Adipose tissue (tissue), 3 donors: ENCODE measurements around the gene XIRP2. TPM values are rescaled to one million over a fixed set of nuclear protein-coding genes. Genes with fewer than 3 reads are reported as not detected.

ENCODE experiments used
- H3K27ac ChIP-seq: one replicate; pipeline ENCODE4 v1.5.1; 2013; ENCODE audit warnings: low read depth, low read length
- whole genome bisulfite sequencing, 3 donors: extraction: QIAGEN DNeasy Blood & Tissue Kit; methylation state at CpG; one replicate each; pipeline ENCODE4 v1.1.7; 2013; 5-methylcytosine and 5-hydroxymethylcytosine counted together
- polyA plus RNA-seq, 3 donors: library from polyadenylated mRNA; stranded (reverse); fragments of 200-250 nt; gene quantifications; one replicate each; pipeline ENCODE4 v1.2.3, GENCODE V29; 2013
- donor health status: healthy with polysubstance abuse.
- donor health status: Bipolar disorder and iron deficiency.
- donor health status: healthy.

XIRP2 gene
- polyA plus RNA-seq, 3 donors: 0.16 to 0.45 (median 0.38) TPM

DNA sequence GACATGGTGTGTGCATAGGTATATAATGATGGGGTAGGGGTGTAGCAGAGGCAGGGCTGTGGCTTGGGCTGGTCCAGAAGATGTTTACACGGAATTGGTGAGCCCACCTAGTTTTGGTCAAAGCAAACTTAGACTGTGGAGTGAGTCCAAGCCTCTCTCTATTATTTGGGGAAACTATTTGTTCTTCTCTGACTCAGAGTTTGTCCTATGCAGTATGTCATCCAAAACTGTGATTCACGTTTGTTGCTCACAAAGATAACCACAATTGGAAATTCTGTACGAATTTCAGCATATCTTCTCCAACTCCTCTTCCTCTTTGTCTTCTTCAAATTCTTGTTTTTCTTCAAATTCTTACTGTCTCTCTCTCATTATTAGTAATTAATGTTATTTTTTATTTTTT lies 292.9 kb downstream of the XIRP2 start:
- no peak overlapping the region for H3K27ac ChIP-seq
- 61 to 74% (median 72%) methylated on average over 3 of the region's 3 CpGs for WGBS, 3 donors

DNA sequence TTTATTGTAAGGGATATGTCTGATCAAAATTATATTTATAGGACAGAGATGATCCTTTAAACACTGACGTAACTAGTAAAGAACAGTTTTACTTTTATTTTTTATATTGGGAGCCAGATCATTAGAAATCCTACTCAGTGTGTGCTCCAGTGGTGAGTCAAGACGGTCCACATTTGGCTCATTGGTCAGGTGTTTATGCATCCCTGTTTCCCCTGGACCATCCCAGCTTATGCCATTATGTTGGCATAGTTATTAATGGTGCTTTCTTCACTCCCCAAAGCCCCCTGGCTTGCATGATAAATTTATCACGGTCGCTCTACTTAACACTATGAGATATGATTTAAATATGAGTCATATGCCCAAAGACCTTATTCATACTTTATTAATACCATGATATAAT lies 293.4 kb downstream of the XIRP2 start:
- H3K27ac ChIP-seq: no peak overlapping the region
- WGBS, 3 donors: 91 to 97% (median 95%) methylated on average over 4 of the region's 4 CpGs

DNA sequence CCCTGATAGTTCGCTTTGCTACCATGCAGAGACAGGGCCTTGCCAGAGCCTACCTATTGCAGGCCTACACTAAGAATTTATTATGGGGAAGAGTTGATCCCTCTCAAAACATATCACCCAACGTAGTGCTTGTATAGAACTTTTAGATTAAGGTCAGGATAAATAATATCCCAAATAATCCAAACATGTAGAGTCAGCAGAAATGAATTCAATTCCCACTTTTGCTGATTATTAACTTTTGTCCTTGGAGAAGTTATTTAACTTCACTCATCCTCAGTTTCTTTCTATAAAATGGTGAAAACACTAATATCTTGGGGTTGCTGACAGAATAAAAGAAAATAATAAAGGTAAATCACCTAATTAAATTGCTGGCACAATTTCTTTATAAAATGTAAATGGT lies 294.1 kb downstream of the XIRP2 start:
- no peak overlapping the region for H3K27ac ChIP-seq
- WGBS, 3 donors: 89 to 92% (median 89%) methylated on average over 2 of the region's 2 CpGs

DNA sequence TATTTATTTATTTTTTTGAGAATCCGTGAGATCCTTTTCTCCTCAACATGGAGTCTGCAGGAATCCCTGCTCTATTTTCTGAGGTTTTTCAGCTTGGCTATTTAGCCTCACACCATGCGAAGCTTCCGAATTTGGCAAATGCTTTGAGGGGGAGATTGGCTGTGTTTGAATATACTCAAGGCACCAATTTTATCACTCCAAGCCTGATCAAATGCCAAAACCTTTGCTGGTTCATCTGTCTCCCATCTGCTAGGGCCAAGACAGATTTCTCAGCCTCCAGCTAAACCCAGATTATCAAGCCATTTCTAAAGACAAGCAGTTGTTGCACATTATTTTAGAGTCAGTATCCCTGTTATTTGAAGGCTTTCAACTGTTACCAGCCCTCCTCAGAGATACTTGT lies 295.7 kb downstream of the XIRP2 start:
- no peak overlapping the region for H3K27ac ChIP-seq
- WGBS, 3 donors: 80 to 91% (median 85%) methylated on average over 3 of the region's 3 CpGs

DNA sequence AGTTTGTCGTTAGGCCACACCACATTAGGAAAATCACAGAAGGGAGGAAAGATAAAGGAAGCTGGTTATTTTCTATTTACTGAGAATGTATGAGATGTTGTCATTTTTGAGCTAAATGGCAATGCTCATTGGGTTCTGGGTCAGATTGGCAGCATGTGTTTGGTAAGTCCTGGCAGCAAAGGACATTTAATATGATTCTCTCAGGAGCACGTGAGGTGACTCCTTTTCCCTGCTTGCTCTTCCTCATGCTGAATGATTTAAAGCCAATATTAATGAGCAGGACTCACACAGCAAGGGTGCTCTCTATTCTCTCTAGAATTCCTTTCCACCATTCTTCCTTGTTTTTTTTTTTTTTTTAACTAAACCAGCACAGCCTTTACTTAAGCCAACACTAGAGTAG lies 298.2 kb downstream of the XIRP2 start:
- H3K27ac ChIP-seq: no peak overlapping the region
- 70 to 80% (median 72%) methylated on average over 2 of the region's 2 CpGs for WGBS, 3 donors

DNA sequence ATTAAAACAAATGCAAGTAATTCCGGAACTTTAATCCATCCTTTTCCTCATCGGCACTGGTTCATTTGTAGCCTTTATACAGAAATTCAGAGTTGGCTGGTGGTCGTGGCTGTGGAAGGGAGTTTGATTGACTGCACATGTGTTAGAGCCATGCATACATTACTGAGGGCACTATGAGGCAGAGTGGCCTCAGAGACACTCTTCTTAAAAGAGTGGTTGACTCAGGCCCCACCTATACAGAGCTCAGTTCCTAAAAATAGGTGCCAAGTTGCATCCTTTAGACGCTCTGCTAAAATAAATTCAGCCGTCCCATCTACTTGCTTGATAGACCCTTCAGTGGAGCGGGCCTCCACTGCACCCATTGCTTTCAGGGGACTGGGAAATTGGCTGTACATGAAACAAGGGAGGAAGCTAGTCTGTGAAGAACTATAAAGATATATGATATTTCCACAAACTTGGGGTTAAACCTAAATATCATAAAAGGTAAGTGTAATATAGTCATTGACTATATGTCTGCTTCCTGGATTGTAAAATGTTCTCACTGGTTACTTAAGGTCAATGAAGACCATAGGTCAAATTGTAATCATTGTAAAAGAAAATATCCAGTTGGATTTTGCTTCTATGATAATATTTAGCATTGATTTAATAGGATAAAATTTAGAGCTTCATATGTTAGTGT lies 298.9 kb downstream of the XIRP2 start:
- 88 to 94% (median 92%) methylated on average over 6 of the region's 6 CpGs for WGBS, 3 donors
- no peak overlapping the region for H3K27ac ChIP-seq

DNA sequence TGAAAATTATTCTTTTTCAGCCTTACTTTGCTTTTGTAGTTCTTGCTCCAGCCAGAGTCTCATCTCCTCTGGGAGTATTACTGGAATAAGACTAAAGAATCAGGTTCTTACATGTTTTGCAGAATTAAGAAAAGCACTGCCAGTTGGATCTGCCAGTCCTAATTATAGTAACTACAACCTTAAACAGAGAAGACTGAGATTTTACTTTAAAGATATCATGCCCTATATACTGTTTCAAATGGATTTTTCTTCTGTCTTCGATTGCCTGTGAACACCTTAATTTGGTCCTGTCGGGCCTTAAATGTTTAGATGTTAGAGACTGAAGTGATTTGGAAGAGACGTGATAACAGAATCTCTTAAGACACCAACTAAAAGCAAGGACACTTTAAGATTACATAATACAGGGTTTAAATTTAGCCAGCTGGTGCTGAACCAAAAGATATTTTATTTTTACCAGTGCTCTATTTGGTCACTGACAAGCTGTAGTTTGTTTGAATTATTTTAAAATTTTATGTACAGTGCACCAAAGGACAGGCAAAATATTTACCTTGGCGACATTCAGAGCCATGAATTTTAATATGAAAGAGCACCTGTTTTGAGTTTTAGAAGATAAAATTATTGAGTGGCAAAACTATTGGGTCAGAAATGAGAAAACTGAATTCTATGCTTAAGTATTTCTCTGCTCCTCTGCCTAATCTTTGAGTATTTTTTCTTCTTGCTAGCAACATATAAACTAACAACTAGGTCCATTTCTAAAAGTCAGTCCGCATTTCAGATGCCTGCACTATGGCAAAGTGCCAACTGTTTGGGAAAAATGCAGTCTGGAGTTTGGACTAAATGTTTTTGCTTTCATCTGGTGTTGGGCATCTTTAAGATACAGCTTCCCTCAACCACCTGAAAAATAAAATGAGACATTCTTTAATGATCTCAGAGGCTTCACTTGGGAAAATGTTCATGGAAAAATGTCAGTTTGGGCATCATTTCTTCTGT lies 300.0 kb downstream of the XIRP2 start:
- no peak overlapping the region for H3K27ac ChIP-seq
- WGBS, 3 donors: 21 to 55% (median 53%) methylated on average over 5 of the region's 5 CpGs

DNA sequence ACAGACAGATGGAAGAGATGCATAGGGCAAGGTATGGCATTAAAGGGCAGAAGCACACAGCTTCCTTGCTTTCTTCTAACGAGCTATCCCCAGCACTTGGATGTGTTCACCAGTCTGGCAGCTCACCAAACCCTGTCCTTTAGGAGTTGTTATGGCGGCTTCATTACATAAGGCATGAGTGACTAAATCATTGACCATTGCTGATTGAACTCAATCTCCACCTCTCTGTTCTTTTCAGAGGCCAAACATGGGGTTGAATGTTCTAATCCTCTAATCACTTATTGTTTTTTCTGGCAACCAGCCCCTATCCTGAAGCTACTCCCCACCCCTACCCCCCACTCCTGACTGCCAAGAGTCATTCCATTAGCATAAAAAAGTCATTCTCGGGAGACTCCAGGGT lies 301.8 kb downstream of the XIRP2 start:
- WGBS, 3 donors: 34 to 48% (median 44%) methylated on average over 3 of the region's 3 CpGs
- no peak overlapping the region for H3K27ac ChIP-seq

DNA sequence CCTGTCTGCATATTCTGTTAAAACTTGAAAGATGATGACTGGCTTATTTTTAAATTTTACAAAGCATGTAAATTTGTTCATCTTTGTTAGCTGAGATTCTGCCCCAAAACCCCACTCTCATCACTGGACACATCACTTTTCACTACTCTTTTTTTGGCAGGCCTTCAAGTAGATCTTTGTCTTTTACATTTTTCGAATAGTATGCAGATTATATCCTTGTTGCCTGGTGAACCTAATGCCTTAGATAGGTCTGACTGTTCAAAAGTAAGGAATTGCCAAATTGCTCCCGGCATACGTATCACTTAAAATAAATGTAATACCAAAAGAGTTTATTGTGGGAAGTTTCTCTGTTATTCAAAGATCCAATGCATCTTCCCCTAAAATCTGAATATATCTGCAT lies 303.3 kb downstream of the XIRP2 start:
- no peak overlapping the region for H3K27ac ChIP-seq
- WGBS, 3 donors: 89 to 96% (median 92%) methylated on average over 3 of the region's 3 CpGs

DNA sequence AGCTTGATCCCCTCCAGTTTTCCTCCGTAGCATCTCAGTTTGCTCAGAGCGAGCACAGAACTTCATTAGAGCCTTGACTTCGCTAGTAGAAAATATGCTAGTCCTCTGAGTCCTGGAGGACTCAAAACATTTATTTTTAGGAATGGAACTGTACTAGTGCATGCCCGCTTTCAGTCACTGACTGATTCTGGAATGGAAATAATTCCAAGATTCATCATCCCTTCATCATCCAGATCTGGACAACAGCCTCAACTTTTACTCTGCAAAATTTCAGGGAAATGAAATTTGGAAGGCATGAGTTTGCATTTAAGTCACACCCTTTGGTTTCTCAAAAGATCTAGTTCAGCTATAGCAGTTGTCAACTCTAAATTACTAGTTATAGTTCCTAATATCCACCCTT lies 304.6 kb downstream of the XIRP2 start:
- no peak overlapping the region for H3K27ac ChIP-seq
- 71 to 93% (median 76%) methylated on average over 4 of the region's 4 CpGs for WGBS, 3 donors

DNA sequence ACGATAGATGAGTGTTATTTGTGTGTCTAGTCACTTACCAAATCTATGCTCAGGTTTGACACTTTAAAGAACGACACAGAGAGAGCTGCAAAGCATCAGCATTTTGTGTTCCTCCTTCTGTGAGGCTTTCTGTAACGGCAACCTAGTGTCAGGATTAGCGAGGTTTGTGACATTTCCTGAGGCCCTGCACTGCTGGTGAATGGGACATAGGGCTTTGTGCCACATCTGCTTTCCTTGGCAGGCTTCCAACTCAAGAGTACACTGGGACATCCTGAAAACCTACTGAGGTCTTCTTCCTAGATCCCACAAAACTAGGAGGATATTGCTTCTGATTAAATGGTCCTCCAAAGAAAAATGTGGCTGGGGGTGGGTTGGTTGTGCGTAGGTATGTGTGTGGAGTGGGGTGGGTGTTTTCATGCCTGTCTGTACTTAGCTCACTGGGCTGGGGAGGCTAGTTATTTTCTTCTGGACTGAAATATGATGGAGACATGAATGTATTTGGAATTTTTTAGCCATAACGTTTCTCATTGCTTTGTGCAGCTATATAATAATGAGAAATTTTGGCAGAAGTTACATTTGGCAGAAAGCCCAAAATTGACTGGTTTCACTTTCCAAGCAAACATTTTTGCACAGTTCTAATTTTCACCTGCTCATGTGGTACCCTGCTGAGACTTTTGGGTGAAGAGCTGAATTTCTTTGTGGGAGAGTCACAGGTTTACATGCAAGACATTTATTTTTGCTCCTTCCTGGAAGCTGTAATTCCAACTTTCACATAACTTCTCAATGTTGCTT lies 308.4 kb downstream of the XIRP2 start:
- 16 to 27% (median 22%) methylated on average over 6 of the region's 6 CpGs for WGBS, 3 donors
- no peak overlapping the region for H3K27ac ChIP-seq

DNA sequence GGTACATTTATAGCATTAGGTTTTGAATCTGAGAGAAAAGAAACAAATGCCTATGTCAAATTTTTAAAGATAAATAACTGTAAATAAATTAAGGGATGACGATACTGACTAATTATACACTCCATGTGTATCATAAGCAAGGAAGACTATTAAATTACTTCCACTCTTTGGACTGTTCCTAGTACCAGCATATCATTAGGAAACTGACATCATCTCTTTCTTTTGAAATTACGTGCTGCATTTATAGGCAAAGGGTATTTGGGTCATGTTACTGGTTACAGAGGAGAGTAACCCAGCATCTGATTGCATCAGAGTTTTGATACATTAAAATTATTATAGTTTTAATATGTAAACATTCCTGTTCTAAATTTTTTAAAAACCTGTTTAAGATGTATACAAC lies 309.7 kb downstream of the XIRP2 start:
- H3K27ac ChIP-seq: no peak overlapping the region
- WGBS, 3 donors: 52 to 74% (median 60%) methylated on average over 2 of the region's 2 CpGs

DNA sequence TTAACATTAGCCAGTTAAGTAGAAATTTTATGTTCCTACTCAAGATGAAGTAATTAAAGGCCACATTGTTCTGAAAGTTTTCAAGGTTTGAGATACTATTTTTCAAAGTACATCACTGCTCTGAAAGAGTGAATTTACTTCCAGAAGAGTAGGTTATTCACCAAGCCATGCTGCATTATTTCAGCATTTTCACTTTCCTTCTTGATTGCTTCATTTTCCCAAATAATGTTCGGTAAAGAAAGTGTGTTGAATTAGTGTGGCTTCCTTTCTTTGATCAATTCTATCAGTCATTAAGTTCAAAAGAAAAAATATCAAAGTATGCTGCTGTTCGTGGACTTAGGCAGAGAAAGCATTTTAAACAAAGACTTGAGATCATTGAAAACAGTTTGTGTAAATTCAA lies 310.3 kb downstream of the XIRP2 start:
- H3K27ac ChIP-seq: no peak overlapping the region
- WGBS, 3 donors: 23 to 55% (median 53%) methylated on average over 2 of the region's 2 CpGs

DNA sequence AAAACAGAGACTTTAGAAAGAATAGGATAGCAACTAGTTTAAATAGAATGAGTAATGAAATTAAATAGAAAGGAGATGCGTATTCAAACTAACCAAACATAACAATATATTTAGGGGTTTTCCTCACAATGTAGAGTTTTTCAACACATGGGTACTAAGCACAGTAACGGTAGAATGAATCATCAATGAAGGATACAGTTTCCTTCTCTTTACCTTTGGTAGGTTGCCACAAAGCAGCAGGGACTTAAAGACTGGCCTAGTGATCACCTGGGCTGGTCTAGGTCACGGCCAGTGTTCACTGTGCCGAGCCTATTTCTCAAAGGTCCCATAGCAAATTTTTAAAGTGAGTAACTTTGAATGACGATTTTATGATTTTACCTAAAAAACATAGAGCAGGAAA lies 311.7 kb downstream of the XIRP2 start:
- no peak overlapping the region for H3K27ac ChIP-seq
- WGBS, 3 donors: 87 to 96% (median 88%) methylated on average over 5 of the region's 5 CpGs

DNA sequence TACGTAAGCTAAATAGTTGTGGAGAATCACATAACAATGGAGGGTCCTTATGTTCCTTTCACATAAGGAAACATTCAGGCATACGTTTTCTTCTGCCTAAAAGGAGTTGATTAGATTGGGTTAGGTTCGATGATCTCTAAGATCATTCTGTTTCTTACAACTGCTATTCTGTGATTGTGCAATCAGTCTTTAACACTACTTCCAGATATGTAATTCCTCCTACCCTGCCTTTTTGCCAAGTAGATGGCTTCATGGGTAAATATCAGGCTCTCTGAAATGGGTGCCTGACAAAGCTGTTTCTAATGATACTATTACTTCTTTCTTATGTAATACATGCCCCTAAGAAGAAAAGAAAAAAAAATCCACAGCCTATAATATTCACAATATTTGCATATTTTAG lies 321.5 kb downstream of the XIRP2 start:
- no peak overlapping the region for H3K27ac ChIP-seq
- 44 to 49% (median 44%) methylated on average over 3 of the region's 3 CpGs for WGBS, 3 donors

DNA sequence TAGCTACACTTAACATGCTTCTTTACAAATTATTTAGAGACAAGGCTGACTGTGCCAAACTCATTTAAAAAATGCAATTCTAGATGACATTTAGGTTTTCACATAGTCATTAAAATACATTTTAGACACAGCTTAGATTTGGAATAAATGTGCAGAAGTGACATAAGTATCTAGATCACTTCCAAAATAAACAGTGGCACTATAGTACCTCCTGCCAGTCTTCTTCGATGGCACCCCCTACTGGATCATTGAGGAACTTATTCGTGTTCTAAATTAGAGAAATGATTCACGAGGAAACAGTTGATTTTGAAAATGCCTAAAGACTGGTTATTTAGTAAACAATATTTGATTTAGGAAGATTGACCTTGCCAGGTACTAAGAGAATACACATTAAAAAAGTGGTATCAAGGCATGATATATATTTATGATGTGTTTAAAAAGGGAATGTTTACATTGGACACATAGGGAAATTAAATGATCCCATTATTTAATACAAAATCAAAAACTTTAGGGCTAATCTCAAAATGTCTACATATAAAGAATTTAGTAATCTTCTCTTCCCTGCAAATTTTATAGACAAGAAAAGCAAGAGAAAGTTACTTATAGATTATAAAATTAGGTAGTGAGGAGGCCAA lies 323.9 kb downstream of the XIRP2 start:
- H3K27ac ChIP-seq: no peak overlapping the region
- 1 to 3% (median 1%) methylated on average over 3 of the region's 3 CpGs for WGBS, 3 donors

DNA sequence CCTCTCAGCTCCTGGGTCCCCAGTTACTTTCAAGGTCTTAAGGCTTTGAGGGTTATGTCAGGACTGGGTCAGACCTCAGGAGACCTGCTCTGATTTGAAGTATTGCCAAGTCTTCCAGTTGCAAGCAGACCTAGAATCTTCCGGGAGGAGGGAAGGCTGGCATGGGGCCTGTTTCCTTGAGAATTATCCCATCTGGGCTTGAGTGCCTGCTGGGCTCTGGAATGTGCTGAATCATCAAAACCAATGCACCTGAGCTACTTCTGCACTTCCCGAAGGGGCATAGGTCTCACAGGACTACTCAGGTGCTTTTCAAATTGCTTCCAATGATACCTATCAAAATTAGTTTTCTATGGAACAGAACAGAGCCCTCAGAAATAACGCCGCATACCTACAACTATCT lies 327.3 kb downstream of the XIRP2 start:
- H3K27ac ChIP-seq: no peak overlapping the region
- WGBS, 3 donors: 45 to 84% (median 82%) methylated on average over 4 of the region's 4 CpGs

DNA sequence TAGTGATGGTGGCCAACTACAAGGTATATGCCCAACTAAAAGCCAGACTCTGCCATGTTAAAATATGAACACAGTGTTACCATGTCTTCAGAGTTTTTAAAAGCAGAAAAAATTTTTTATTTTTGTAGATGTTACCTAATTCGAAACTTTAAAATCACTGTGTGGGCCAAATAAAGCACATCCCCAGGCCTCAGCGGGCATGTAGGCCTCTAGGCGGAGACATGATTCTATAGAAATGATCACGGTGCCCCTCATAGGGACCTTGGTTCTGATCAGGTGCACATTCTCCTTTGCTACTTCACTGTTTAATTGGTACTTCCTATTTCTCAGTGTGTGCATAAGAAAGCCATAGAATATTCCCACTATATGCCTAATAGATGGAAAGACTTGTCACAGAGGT lies 349.2 kb downstream of the XIRP2 start:
- 88 to 94% (median 91%) methylated on average over 4 of the region's 4 CpGs for WGBS, 3 donors
- H3K27ac ChIP-seq: no peak overlapping the region
